ENCODE data around the gene SLTM. TPM values are rescaled to one million over a fixed set of nuclear protein-coding genes. Genes with fewer than 3 reads are reported as not detected.
A peak's percentile ranks its signal among the peaks of the same experiment; 100 is the strongest.

Gene SLTM
- 144 and 151 TPM in 2 replicates for total RNA-seq
- long read RNA-seq, partial matches to known transcripts, result 78 of 137 reads
- long read RNA-seq, other reads (novel, unspliced or antisense), result 57 of 137 reads

DNA sequence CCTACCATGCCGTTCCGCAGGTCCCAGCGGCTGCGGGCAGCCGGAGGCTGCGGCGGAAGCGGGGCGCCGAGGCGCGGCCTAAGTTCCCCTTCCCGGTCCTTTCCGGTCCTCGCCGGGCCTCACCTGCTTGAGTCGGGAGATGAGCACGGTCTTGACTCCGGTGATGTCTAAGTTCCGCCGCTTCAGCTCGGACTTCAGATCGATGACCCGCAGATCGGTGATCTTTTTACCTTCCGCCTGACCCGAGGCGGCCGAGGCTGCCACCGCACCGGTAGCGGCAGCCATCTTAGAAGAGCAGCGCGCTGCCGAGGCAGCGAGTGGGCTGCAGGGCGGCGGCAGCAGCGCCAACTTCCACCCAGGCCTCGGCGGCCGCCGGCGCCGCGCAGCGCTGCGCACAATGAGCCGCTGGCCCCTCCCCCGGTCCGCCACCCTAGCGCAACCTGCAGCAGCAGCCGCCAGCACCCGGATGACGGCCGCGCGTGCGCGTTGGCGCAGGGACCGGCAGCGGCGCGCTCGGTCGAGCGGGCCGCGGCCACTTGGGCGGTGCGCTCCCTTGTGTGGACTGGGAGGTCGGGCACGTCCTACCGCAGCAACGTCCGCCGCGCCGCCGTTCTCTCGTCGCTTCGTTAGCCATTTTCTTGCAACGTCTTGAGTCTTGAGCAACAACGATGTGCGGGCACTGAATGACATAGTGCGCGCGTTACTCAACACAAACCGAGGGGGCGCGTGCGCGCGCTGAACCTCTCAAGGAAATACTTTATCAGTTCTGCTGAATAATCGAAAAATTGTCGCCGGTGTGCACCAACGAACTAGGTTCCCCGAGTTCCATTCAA, at the start of gene SLTM:
TSS of gene SLTM (minus strand) at position 399 of the 833 bp plus-strand sequence. CDS start at position 285, 114 bp downstream.
- Mint-ChIP-seq H3K36me3 (ENCODE audit: insufficient read depth) (no peaks in the 10 kb centered on the region), H3K4me1 (ENCODE audit: low read depth) (peaks cover 13% of the 10 kb centered on the region), H3K27ac (peak within 1 kb of the TSS; percentile 100), H3K4me3 (ENCODE audit: low read depth) (peak within 1 kb of the TSS; percentile 98), H3K9me3 (ENCODE audit: low read depth) (no peaks in the 10 kb centered on the region), H3K27me3 (no peaks in the 10 kb centered on the region)
- DNase-seq (ENCODE audit: low spot score, unreplicated experiment), result peak; percentile 88
- TF ChIP-seq, protein P1, sequence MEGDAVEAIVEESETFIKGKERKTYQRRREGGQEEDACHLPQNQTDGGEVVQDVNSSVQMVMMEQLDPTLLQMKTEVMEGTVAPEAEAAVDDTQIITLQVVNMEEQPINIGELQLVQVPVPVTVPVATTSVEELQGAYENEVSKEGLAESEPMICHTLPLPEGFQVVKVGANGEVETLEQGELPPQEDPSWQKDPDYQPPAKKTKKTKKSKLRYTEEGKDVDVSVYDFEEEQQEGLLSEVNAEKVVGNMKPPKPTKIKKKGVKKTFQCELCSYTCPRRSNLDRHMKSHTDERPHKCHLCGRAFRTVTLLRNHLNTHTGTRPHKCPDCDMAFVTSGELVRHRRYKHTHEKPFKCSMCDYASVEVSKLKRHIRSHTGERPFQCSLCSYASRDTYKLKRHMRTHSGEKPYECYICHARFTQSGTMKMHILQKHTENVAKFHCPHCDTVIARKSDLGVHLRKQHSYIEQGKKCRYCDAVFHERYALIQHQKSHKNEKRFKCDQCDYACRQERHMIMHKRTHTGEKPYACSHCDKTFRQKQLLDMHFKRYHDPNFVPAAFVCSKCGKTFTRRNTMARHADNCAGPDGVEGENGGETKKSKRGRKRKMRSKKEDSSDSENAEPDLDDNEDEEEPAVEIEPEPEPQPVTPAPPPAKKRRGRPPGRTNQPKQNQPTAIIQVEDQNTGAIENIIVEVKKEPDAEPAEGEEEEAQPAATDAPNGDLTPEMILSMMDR (IDR thresholded peaks at IDR 0.05; ENCODE audit: unreplicated experiment), result peak; percentile 46

DNA sequence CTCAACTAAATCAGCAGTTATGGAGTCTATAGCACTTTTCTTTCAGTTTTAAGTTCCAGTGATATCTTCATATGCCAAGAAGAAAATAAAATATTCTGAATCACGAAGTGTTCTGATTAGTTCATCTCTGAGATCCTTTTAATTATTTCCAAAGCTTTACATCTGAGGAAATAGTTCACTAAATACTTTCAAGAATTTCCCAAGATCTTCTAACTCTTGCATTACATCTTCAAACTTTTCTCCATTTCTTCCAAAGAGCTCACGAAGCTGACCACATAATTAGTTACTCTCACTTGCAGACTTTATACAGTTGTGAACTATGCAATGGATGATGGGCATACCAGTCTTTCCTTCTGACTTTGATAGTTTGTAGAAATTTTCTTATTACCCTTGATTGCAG, 49.8 kb upstream of the SLTM start:
- H3K4me1 Mint-ChIP-seq (ENCODE audit: low read depth), result peaks cover 9% of the 10 kb centered on the region
- peaks cover 13% of the 10 kb centered on the region for H3K27me3 Mint-ChIP-seq
- H3K36me3 Mint-ChIP-seq (ENCODE audit: insufficient read depth), result no peaks in the 10 kb centered on the region
- TF ChIP-seq, protein P1 (IDR thresholded peaks at IDR 0.05; ENCODE audit: unreplicated experiment), result no peak
- H3K27ac Mint-ChIP-seq, result no peak overlapping the region
- H3K4me3 Mint-ChIP-seq (ENCODE audit: low read depth), result no peak overlapping the region
- H3K9me3 Mint-ChIP-seq (ENCODE audit: low read depth), result no peaks in the 10 kb centered on the region
- DNase-seq (ENCODE audit: low spot score, unreplicated experiment), result no peak

DNA sequence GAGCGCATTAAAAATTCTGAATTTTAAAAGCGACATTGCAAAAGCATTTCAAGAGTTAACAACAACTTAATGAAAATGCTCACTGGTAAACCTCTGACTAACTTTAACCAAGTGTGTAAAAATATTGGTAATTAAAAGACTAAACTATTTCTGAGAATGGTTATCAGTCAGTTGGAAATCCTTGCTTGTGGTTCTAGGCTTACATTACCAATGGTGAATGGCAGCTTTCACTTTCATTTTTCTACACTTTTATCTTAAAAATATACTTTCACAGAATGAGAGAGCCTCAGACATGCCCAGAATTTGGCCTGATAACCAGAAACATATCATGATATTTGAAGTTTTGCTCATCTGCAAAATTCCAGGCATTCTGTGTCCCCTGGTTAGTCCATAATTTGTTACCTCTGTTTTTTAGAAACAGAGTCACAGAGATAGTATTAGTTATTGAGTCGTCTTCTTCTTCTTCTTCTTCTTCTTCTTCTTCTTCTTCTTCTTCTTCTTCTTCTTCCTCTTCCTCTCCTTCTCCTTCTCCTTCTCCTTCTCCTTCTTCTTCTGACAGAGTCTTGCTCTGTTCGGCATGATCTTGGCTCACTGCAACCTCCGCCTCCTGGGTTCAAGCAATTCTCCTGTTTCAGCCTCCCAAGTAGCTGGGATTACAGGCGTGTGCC, 48.5 kb upstream of the SLTM start:
- Mint-ChIP-seq H3K9me3 (ENCODE audit: low read depth) (no peaks in the 10 kb centered on the region), H3K36me3 (ENCODE audit: insufficient read depth) (no peaks in the 10 kb centered on the region), H3K4me1 (ENCODE audit: low read depth) (peaks cover 3% of the 10 kb centered on the region), H3K4me3 (ENCODE audit: low read depth) (no peak overlapping the region), H3K27me3 (peaks cover 13% of the 10 kb centered on the region), H3K27ac (no peak overlapping the region)
- DNase-seq (ENCODE audit: low spot score, unreplicated experiment), result no peak
- TF ChIP-seq, protein P1 (IDR thresholded peaks at IDR 0.05; ENCODE audit: unreplicated experiment), result no peak

DNA sequence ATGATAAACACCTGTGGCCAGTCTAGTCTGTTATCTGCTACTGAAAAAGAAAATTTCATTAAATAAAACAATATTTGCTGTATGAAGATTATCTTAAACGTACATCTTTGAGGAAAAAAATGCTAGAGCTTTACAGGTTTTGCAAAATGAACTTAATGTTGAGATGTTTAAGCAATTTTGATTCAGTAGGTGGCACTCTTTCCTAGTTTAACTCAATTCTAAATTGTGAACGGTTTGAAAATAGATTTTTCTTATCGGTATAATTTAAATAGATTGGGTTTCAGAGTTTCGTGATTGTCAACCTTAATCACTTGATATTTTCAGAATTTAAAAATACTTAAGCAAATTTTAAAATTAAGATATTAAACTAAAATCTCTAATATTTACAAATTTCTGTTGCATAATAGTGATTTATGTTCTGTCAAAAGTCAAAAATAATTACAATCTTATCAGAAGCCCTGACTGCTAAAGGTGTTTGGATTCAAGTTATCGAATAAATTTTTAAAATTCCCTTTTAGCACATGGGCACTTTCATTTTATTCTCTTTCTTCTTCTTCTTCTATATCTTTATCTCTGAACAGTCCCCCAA, 47.0 kb upstream of the SLTM start:
- Mint-ChIP-seq H3K4me1 (ENCODE audit: low read depth) (no peaks in the 10 kb centered on the region), H3K36me3 (ENCODE audit: insufficient read depth) (no peaks in the 10 kb centered on the region)
- no peak for DNase-seq (ENCODE audit: low spot score, unreplicated experiment)

More for the DNA sequence above, 47.0 kb upstream of the SLTM start:
- Mint-ChIP-seq H3K9me3 (ENCODE audit: low read depth) (no peaks in the 10 kb centered on the region), H3K27ac (no peak overlapping the region), H3K4me3 (ENCODE audit: low read depth) (no peak overlapping the region), H3K27me3 (peaks cover 13% of the 10 kb centered on the region)
- TF ChIP-seq, protein P1 (IDR thresholded peaks at IDR 0.05; ENCODE audit: unreplicated experiment), result peak; percentile 64
